ENCODE results near the gene SOHLH2.

Gene SOHLH2

DNA sequence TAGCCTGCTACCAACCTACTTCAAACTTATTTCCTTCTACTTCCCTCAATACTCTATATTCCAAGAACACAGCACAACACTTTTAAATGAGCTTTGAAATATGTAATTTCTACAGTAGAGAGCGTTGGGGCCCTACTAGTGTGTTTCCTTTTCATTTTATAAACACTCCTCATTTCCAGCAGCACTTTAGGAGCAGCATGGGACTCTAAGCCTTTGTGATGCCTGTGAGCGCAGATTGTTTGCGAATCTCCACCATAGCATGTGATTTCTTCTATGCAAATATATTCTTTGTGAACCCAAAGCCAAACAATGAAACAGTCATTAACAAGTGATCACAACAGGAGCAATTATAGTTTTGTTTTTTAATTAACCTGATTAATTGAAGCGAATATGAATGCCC lies 3.6 kb downstream of the SOHLH2 start:
- Histone ChIP-seq H3K27me3 (peaks cover 0 to 5% of the 10 kb centered on the region in 2 donors), H3K36me3 (no peaks in the 10 kb centered on the region), H3K9me3 (no peaks in the 10 kb centered on the region), H3K27ac (no peak overlapping the region), H3K4me3 (no peak overlapping the region), H3K4me1 (no peaks in the 10 kb centered on the region)
- TF ChIP-seq, protein P1, sequence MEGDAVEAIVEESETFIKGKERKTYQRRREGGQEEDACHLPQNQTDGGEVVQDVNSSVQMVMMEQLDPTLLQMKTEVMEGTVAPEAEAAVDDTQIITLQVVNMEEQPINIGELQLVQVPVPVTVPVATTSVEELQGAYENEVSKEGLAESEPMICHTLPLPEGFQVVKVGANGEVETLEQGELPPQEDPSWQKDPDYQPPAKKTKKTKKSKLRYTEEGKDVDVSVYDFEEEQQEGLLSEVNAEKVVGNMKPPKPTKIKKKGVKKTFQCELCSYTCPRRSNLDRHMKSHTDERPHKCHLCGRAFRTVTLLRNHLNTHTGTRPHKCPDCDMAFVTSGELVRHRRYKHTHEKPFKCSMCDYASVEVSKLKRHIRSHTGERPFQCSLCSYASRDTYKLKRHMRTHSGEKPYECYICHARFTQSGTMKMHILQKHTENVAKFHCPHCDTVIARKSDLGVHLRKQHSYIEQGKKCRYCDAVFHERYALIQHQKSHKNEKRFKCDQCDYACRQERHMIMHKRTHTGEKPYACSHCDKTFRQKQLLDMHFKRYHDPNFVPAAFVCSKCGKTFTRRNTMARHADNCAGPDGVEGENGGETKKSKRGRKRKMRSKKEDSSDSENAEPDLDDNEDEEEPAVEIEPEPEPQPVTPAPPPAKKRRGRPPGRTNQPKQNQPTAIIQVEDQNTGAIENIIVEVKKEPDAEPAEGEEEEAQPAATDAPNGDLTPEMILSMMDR (IDR thresholded peaks at IDR 0.05) = no peak
- no peak for DNase-seq
- intact Hi-C loops (cut with DNase I; ENCODE audit: low total_unique reads) = no loop called here

DNA sequence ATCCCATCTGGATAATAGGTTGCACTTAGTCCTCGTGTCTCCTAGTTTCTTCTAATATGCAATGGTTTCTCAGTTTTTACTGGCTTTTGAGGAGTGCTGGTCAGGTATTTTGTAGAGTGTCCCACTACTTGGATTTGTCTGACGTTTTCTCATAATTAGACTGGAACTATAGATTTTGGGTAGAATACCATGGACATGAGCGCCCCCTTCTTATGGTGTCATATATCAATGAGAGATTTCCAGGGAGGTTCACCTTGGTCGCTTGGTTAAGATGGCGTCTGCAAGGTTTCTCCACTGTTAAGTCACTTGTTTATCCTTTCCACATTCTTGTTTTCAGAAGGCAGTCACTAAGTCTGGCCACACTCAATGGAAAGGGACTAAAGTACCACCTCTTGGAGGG lies 6.7 kb downstream of the SOHLH2 start:
- no peaks in the 10 kb centered on the region for H3K36me3 ChIP-seq
- H3K4me1 ChIP-seq = no peaks in the 10 kb centered on the region
- no peak for DNase-seq
- intact Hi-C loops (cut with DNase I; ENCODE audit: low total_unique reads) = no loop called here
- no peak overlapping the region for H3K27ac ChIP-seq
- TF ChIP-seq, protein P1 (IDR thresholded peaks at IDR 0.05) = no peak
- no peaks in the 10 kb centered on the region for H3K9me3 ChIP-seq
- H3K4me3 ChIP-seq = no peak overlapping the region
- peaks cover 0 to 5% of the 10 kb centered on the region in 2 donors for H3K27me3 ChIP-seq

GRCh38 chr13:36193151-36193855 lies 21.1 kb downstream of the SOHLH2 start:
- TF ChIP-seq, protein P1 (IDR thresholded peaks at IDR 0.05) = no peak
- no peak overlapping the region for H3K4me3 ChIP-seq

GRCh38 chr13:36192166-36192565 lies 22.2 kb downstream of the SOHLH2 start:
- peaks cover 0 to 8% (median 0%) of the 10 kb centered on the region in 4 donors for H3K4me1 ChIP-seq
- no peak overlapping the region for H3K4me3 ChIP-seq
- TF ChIP-seq, protein P1 (IDR thresholded peaks at IDR 0.05) = no peak
- no peaks in the 10 kb centered on the region for H3K9me3 ChIP-seq
- no peaks in the 10 kb centered on the region for H3K36me3 ChIP-seq
- H3K27me3 ChIP-seq = no peaks in the 10 kb centered on the region
- intact Hi-C loops (cut with DNase I; ENCODE audit: low total_unique reads) = no loop called here
- no peak overlapping the region for H3K27ac ChIP-seq
- no peak for DNase-seq

More at GRCh38 chr13:36193151-36193855, 21.1 kb downstream of the SOHLH2 start:
- intact Hi-C loops (cut with DNase I; ENCODE audit: low total_unique reads) = no loop called here
- no peaks in the 10 kb centered on the region for H3K27me3 ChIP-seq
- H3K36me3 ChIP-seq = no peaks in the 10 kb centered on the region
- H3K9me3 ChIP-seq = no peaks in the 10 kb centered on the region
- DNase-seq = no peak
- H3K27ac ChIP-seq = no peak overlapping the region
- peaks cover 0 to 8% (median 0%) of the 10 kb centered on the region in 4 donors for H3K4me1 ChIP-seq

- TF ChIP-seq, protein P1 (IDR thresholded peaks at IDR 0.05) = no peak
- Histone ChIP-seq H3K27me3 (no peaks in the 10 kb centered on the region), H3K4me3 (no peak overlapping the region), H3K27ac (no peak overlapping the region), H3K9me3 (no peaks in the 10 kb centered on the region), H3K36me3 (no peaks in the 10 kb centered on the region), H3K4me1 (peaks cover 0 to 8% (median 0%) of the 10 kb centered on the region in 4 donors)
- intact Hi-C loops (cut with DNase I; ENCODE audit: low total_unique reads) = no loop called here
- DNase-seq = no peak
Observed at GRCh38 chr13:36190771-36191170, 23.6 kb downstream of the SOHLH2 start.
